GM18909 (cell line): ENCODE results near the gene ATP6V0A1.
"Not testable (repeated sequence)": the region's sequence is repeated elsewhere in the genome, so short reads cannot be mapped to it uniquely, and the experiment has no call there.

ENCODE experiments used
- ATAC-seq: cut with Tn5 transposase; IDR thresholded peaks from one replicate; pipeline ENCODE4 v1.9.1; 2021; ENCODE audit warnings: mild to moderate bottlenecking; ENCODE audit not compliant: unreplicated experiment, poor library complexity

ATP6V0A1 gene

DNA sequence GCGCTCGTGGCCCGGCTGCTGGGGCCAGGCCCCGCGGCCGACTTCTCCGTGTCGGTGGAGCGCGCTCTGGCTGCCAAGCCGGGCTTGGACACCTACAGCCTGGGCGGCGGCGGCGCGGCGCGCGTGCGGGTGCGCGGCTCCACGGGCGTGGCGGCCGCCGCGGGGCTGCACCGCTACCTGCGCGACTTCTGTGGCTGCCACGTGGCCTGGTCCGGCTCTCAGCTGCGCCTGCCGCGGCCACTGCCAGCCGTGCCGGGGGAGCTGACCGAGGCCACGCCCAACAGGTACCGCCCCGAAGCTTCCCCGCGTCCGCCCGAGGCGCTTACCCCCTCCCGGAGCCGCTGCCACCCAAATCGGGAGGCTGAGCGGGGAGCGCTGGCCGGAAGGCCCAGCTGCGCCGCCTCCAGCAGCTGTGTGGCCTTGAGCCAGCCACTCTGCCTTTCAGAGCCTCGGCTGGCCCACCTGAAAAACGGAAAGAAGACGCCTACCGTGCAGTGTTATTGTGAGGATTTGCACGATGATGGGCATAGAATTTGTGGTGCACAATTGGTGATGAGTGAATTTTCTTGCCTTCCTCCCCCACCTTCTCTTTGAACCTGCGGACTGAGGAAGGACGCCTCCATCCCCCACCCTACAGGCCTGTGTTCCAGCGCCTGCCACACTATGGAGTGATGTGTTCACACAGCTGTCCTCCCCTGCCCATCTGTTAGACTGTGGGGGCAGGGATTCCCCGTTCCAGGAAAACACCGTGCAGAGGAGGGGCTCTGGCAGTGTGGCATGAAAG lies 77.9 kb downstream of the ATP6V0A1 start:
- ATAC-seq: peak; percentile 65

DNA sequence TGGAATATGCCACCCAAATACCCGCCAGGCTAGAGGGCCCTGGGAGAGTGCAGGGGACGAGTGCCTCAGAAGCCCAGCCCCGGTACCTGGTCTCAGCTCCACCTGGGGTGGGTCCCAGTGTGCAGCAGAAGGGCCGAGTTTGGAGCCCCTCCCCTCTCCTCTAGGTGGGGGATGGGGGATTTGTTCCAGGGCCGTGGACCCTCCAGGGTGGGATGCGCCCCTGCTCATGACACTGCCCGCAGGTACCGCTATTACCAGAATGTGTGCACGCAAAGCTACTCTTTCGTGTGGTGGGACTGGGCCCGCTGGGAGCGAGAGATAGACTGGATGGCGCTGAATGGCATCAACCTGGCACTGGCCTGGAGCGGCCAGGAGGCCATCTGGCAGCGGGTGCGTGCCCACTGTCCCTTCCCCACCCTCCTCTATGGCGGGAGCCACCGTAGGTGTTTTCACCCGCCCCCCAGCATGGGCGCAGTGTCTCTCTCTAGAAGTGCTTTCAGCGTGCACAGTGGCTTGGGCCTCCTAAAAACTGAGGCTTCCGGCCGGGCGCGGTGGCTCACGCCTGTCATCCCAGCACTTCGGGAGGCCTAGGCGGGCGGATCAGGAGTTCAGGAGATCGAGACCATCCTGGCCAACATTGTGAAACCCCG lies 78.6 kb downstream of the ATP6V0A1 start:
- no peak for ATAC-seq

DNA sequence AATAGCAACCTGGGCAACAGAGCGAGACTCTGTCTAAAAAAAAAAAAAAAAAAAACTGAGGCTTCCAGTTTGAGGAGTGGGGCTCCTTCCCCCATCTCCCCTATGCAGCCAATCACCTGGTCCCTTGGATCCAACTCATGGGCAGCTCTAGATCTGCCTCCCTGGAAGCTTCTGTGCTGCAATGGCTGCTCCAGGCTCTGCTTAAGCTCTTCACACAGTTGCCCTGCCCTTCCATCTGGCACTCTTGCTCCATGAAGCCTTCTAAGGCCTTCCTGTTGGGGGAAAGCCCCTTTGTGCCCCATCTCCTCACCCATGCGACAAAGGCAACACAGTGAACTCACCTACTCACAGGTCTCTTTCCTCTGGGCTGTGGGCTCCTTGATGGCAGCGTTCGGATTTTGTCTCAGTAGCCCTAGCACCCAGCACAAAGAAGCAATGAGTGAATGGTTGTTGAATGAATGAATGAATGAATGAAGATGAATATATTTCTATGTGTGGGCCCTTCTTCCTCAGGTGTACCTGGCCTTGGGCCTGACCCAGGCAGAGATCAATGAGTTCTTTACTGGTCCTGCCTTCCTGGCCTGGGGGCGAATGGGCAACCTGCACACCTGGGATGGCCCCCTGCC lies 79.3 kb downstream of the ATP6V0A1 start:
- ATAC-seq: no peak

DNA sequence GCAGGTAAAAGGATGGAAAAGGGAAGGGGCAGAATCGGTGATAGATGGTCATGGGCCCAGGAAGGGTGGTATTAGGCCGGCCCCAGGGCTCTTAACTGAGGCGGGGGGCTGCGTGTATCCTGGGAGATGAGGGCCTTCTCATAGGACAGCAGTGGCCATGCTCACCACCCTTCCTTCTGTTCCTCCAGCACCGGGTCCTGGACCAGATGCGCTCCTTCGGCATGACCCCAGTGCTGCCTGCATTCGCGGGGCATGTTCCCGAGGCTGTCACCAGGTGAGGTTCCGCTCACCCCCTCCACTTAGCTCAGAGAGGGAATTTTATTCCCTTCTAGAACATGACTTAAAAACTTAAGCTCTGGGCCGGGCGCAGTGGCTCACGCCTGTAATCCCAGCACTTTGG lies 79.8 kb downstream of the ATP6V0A1 start:
- ATAC-seq: no peak

DNA sequence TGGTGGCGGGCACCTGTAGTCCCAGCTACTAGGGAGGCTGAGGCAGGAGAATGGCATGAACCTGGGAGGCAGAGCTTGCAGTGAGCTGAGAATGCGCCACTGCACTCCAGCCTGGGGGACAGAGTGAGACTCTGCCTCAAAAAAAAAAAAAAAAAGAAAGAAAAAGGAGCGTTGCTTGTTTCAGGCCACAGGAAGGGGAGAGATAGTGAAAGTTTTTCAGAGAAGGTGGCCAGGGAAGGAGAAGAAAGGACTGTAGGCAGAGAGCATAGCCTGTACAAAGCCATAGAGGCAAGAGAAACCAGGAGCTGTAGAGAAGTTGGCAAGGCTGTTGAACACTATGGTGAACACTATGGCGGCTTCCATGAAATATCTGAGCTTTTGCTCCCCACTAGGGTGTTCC lies 81.9 kb downstream of the ATP6V0A1 start:
- not testable (repeated sequence) for ATAC-seq

DNA sequence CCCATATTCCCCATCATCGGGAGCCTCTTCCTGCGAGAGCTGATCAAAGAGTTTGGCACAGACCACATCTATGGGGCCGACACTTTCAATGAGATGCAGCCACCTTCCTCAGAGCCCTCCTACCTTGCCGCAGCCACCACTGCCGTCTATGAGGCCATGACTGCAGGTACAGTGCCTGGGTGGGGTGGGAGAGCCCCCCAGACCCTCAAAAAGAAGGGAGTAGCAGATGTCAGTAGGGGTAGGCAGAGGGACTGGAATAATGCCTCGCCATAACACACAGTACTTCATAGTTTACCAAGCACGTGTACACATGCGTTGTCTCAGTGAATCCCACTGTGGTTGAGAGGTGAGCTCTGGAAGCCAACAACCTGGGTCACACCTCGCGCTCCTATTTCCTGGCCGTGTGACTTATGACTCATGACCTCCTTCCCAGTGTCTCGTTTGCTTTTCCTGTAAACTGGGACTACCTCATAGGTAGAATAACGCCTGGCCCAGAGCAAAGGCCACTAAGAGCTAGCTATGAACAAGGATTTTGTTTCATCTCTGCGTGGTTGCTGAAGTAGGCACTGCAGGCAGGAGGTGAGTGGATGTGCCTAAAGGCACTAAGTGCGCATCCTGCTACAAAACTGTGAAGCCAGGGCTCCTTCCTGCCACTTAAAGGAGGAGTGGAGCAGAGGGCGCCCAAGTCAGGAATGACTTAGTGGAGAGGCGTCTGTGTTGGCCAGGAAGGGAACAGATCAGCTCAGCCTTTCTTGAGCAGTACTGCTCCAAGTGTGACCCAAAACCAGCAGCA lies 82.6 kb downstream of the ATP6V0A1 start:
- ATAC-seq: no peak

DNA sequence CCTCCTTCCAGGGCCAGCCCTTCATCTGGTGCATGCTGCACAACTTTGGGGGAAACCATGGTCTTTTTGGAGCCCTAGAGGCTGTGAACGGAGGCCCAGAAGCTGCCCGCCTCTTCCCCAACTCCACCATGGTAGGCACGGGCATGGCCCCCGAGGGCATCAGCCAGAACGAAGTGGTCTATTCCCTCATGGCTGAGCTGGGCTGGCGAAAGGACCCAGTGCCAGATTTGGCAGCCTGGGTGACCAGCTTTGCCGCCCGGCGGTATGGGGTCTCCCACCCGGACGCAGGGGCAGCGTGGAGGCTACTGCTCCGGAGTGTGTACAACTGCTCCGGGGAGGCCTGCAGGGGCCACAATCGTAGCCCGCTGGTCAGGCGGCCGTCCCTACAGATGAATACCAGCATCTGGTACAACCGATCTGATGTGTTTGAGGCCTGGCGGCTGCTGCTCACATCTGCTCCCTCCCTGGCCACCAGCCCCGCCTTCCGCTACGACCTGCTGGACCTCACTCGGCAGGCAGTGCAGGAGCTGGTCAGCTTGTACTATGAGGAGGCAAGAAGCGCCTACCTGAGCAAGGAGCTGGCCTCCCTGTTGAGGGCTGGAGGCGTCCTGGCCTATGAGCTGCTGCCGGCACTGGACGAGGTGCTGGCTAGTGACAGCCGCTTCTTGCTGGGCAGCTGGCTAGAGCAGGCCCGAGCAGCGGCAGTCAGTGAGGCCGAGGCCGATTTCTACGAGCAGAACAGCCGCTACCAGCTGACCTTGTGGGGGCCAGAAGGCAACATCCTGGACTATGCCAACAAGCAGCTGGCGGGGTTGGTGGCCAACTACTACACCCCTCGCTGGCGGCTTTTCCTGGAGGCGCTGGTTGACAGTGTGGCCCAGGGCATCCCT lies 84.8 kb downstream of the ATP6V0A1 start:
- ATAC-seq: no peak

DNA sequence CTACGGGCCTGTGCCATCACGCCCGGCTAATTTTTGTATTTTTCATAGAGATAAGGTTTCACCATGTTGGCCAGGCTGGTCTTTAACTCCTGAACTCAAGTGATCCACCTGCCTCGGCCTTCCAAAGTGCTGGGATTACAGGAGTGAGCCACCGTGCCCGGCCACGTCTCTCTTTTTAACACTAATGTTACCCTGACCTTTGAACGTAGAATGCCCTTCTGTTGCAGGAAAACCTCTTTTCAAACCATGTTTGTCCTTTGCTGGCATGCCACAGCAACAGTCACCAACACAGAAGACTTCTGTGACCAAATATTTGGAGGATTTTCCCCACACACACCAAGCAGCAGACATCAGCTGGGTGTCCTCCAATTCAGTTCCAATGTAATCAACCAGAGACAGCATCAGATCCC lies 86.2 kb downstream of the ATP6V0A1 start:
- no peak for ATAC-seq

DNA sequence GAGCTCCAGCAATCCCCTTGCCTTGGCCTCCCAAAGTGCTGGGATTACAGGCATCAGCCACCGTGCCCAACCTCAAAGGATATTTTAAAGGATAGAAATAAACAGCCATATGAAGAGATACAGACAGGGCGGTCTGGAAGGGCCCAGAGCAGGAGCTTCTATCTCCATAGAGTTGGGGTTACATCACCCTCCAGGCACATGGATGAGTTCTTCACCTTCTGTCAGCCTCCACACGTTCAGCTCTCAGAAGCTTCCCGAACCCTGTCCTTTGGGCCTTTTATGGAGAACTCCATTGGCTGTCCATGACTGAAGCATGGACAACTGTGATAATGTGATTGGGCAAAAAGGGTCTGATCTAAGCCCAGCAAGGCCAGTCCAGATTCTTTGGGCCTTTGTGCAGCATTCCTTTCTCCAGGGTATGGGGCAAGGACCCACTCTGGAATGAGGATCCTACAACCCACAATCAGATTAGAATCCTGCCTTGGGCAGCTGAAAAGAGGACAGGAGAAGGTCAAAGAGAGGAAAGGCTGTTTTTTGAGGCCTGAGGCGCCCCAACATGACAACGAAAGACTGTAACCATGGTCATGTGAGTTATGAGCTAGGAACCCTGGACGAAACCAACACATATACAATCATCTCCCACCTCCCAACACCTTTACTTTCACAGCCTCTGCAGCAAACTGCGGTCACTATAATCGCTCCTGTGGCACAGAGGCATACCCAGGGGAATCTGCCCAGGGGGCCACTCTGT lies 87.3 kb downstream of the ATP6V0A1 start:
- ATAC-seq: not testable (repeated sequence)

DNA sequence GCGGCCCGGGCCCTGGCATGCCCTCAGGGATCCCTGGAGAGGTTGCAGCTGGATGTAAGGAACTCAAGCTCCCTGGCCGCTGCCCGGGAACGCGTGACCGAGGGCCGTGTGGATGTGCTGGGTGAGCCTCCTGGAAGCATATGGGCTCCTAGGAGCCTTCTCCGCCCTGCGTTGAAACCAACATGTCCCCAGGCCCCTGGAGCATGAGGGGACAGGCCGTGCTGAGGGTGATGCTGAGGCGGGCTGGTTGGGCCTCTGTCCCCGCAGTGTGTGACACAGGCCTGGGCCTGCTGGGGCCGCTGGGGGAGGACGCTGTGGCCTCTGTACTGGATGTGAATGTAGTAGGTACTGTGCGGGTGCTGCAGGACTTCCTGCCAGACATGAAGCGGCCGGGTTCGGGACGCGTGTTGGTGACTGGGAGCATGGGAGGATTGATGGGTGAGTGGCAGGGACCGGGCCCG lies 88.4 kb downstream of the ATP6V0A1 start:
- no peak for ATAC-seq

DNA sequence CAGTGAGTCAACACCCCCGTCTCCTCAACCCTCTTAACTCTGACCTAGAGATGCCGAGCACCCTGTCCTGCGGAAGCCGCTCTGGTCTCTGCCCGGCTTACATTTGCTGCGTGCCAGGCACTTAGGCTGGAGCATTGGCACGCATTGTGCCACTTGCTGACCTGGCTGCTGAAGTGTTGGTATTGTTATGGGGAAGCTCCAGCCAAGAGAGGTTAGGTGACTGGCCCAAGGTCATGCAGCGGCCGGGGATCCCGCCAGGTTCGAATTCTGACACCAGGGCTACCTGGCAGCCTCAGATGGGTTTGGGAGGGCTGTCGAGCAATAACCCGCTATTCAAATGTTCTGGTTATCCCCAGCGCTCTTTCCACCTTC lies 89.0 kb downstream of the ATP6V0A1 start:
- no peak for ATAC-seq

DNA sequence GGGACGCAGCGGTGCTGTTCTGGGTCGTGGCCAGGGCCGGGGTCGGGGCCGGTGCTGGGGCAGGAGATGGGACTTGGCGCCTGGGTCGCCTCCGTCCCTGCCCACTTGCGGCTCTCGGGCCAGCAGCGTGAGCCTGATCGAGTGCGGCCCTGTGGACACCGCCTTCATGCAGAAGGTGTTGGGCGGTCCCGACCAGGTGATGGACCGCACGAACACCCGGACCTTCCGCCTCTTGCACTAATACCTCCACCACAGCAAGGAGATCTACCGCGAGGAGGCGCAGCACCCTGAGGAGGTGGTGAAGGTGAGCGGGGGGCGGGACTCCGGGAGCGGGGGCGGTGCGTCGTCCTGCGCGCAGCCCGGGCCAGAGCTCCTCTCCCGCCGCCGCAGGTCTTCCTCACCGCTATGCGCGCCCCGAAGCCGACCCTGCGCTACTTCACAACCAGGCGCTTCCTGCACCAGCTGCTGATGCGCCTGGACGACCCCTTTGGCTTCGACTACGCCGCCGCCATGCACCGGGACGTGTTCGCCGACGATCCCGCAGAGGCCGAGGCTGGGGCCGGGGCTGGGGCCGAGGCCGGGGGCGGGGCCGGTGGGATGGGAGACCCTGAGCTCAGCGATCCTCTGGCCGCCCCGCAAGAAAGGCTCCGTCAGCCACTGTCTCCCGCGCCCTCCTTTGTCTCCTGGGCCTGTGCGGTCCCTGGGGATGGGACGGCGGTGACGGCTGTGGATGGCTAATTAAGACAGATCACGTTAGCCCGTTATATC lies 89.6 kb downstream of the ATP6V0A1 start:
- ATAC-seq: peak; percentile 62

DNA sequence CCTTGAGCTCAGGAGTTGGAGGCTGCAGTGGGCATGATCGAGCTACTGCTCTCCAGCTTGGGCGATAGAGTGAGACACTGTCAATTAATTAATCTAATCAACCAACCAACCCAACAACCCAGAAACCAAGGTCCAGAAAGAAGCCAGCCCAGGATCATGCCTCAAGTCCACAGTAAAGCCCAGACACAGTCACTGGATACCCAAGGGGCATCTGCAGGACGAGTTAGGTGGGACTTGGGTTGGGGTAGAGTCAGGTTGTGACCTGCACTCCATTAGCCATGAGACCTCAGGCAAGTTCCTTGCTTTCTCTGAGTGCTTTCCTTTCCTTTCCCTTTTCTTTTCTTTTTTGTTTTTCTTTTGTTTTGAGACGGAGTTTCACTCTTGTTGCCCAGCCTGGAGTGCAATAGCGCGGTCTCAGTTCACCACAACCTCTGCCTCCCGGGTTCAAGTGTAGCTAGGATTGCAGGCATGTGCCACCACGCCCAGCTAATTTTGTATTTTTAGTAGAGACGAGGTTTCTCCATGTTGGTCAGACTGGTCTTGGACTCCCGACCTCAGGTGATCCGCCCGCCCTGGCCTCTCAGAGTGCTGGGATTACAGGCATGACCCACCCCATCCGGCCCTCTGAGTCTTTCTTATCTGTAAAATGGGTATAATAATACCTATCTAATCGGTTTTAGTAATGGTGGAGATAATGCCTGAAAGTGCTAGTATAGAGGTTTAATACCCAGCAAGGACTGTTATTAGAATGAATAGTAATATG lies 90.5 kb downstream of the ATP6V0A1 start:
- no peak for ATAC-seq

DNA sequence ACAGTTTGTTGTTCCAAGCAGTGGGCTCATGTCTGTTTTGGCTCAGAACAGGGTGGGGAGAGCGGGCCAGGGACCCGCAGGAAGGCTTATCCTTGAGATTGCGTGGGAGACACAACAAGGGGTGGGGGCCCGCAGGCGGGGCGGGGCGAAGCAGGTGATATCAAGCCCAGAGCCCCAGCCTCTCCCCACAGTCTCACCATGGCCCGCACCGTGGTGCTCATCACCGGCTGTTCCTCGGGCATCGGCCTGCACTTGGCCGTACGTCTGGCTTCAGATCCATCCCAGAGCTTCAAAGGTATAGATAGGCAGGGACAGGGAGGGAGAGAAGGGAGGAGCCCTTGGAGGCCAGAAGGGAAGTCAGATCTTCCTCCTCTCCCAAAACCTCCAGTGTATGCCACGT lies 94.1 kb downstream of the ATP6V0A1 start, which contains the start of gene HSD17B1:
HSD17B1 (plus strand) TSS at position 188 of the 400 bp plus-strand sequence; CDS start at position 199, 11 bp downstream.
- not testable (repeated sequence) for ATAC-seq

DNA sequence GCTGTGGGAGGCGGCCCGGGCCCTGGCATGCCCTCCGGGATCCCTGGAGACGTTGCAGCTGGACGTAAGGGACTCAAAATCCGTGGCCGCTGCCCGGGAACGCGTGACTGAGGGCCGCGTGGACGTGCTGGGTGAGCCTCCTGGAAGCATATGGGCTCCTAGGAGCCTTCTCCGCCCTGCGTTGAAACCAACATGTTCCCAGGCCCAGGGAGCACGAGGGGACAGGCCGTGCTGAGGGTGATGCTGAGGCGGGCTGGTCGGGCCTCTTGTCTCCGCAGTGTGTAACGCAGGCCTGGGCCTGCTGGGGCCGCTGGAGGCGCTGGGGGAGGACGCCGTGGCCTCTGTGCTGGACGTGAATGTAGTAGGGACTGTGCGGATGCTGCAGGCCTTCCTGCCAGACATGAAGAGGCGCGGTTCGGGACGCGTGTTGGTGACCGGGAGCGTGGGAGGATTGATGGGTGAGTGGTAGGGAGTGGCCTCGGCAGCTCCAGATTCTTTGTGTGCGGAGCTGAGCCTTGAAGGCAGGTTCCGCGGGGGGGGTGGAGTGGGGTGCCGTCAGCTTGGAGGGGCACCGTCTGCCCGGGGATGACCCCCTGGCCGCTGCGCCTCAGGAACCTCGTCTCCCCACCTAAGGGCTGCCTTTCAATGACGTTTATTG lies 94.6 kb downstream of the ATP6V0A1 start:
- no peak for ATAC-seq

DNA sequence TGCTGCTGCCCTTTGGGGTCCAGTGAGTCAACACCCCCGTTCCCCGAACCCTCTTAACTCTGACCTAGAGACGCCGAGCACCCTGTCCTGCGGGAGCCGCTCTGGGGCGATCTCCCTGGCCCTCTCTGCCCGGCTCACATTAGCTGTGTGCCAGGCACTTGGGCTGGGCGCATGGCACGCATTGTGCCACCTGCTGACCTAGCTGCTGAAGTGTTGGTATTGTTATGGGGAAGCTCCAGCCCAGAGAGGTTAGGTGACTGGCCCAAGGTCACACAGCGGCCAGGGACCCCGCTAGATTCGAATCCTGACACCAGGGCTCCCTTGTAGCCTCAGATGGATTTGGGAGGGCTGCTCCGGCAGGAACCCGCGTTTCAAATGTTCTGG lies 95.2 kb downstream of the ATP6V0A1 start:
- ATAC-seq: no peak
